Neural progenitor cell (in vitro differentiated cells): ENCODE data around the gene LZTFL1.

Experiments used
- CTCF ChIP-seq: fragments of 200-600 bp; sonication (generic); IDR thresholded peaks from 2 replicates; pipeline ENCODE4 v1.5.1; 2017; ENCODE audit warnings: antibody characterized with exemption, mild to moderate bottlenecking
- EZH2 ChIP-seq: fragments of 200-600 bp; sonication (generic); IDR thresholded peaks from 2 replicates; pipeline ENCODE4 v1.6.1; 2017; ENCODE audit warnings: antibody characterized with exemption, mild to moderate bottlenecking, moderate library complexity
- EZH2phosphoT487 ChIP-seq: fragments of 200-600 bp; sonication (generic); IDR thresholded peaks from 2 replicates; pipeline ENCODE4 v1.6.1; 2017; ENCODE audit warnings: antibody characterized with exemption

GRCh38 chr3:45868213-45868612 lies 26.3 kb upstream of the LZTFL1 start:
- TF ChIP-seq CTCF (no peak), EZH2 (no peak), EZH2phosphoT487 (no peak)
